ENCODE data around the gene STK11. TPM values are rescaled to one million over a fixed set of nuclear protein-coding genes. Genes with fewer than 3 reads are reported as not detected.

STK11 gene
- total and polyA plus RNA-seq, 2 donors (not counting 3 experiments of a cell fraction or from before 2014, with no cell fraction given) = 39.4 to 75.4 TPM

GRCh38 chr19:1259876-1260748 is 54.5 kb downstream of the STK11 start:
- Histone ChIP-seq H4K20me1 (replicated peaks; ENCODE audit: control insufficient read depth, extremely low read depth, insufficient read depth, low read length) (no peaks in the 10 kb centered on the region), H3K9me3 (replicated peaks; ENCODE audit: control insufficient read depth, insufficient read depth, low read length) (no peaks in the 10 kb centered on the region), H3K36me3 (ENCODE audit: control insufficient read depth in 2 of 2, extremely low read depth in 1 of 2, insufficient read depth in 2 of 2, low read length in 2 of 2) (peaks cover 17 to 18% of the 10 kb centered on the region in 2 experiments), H3K9ac (replicated peaks; ENCODE audit: extremely low read depth, insufficient read depth, low read length) (no peak overlapping the region), H3K4me1 (ENCODE audit: control insufficient read depth, extremely low read depth, insufficient read depth, low read length) (peaks cover 49% of the 10 kb centered on the region), H3K9me1 (replicated peaks; ENCODE audit: control insufficient read depth, extremely low read depth, insufficient read depth, low read length) (no peaks in the 10 kb centered on the region), H3K4me3 (replicated peaks in 1 of 3; ENCODE audit: insufficient read depth in 1 of 3, low read depth in 1 of 3, low read length in 3 of 3) (peak overlapping the region in 1 of 3 experiments; percentile 14), H3K4me2 (ENCODE audit: insufficient read depth, low read length) (no peak overlapping the region), H2AFZ (ENCODE audit: low read depth, low read length) (no peak overlapping the region), H3K27me3 (ENCODE audit: control insufficient read depth in 2 of 2, insufficient read depth in 2 of 2, low read length in 2 of 2) (no peaks in the 10 kb centered on the region), H3K27ac (ENCODE audit: insufficient read depth, low read depth, low read length) (peak overlapping the region; percentile 61), H3K79me2 (ENCODE audit: control insufficient read depth, insufficient read depth, low read length) (peaks cover 17% of the 10 kb centered on the region)
- POLR2A ChIA-PET = interaction anchor here (0.7 to 3.4 kb wide), 2 partner anchors 9 to 16 kb away, joined by 5 to 19 read pairs; partner anchors contain the start of gene CIRBP
- dilution Hi-C loops (cut with MboI; ENCODE audit: extremely low pct_ligation_motif_present, low sequenced_read_pairs) (no loop called here), intact Hi-C loops (cut with micrococcal nuclease) (loop anchor here (1.0 kb wide), 1 partner anchor 8 kb away; no protein-coding TSS in a partner anchor)
- peak; percentile 24 for DNase-seq (ENCODE audit: low read depth, low spot score)
- CTCF ChIA-PET = interaction anchor here (1.5 to 7.8 kb wide), 2 partner anchors 11 to 16 kb away, joined by 3 to 63 read pairs; no protein-coding TSS in a partner anchor
- no TSS peak for BruUV-seq (replicated peaks)
- FAIRE-seq = no peak
- TF ChIP-seq MAX (IDR thresholded peaks at IDR 0.05; ENCODE audit: insufficient read depth, insufficient read length) = no peak
- no peak for TF ChIP-seq FOS (IDR thresholded peaks at IDR 0.05; ENCODE audit: borderline replicate concordance, insufficient read depth, low read length)
- no peak for TF ChIP-seq POLR2A (IDR thresholded peaks at IDR 0.05; ENCODE audit: low read depth, low read length)
- TF ChIP-seq JUN (IDR thresholded peaks at IDR 0.05; ENCODE audit: borderline replicate concordance, insufficient read depth, insufficient read length, low read depth) = no peak
- no peak for TF ChIP-seq MYC (IDR thresholded peaks at IDR 0.05; ENCODE audit: low read depth, low read length)
- TF ChIP-seq, protein P1, sequence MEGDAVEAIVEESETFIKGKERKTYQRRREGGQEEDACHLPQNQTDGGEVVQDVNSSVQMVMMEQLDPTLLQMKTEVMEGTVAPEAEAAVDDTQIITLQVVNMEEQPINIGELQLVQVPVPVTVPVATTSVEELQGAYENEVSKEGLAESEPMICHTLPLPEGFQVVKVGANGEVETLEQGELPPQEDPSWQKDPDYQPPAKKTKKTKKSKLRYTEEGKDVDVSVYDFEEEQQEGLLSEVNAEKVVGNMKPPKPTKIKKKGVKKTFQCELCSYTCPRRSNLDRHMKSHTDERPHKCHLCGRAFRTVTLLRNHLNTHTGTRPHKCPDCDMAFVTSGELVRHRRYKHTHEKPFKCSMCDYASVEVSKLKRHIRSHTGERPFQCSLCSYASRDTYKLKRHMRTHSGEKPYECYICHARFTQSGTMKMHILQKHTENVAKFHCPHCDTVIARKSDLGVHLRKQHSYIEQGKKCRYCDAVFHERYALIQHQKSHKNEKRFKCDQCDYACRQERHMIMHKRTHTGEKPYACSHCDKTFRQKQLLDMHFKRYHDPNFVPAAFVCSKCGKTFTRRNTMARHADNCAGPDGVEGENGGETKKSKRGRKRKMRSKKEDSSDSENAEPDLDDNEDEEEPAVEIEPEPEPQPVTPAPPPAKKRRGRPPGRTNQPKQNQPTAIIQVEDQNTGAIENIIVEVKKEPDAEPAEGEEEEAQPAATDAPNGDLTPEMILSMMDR (IDR thresholded peaks at IDR 0.05; ENCODE audit: extremely low read depth in 1 of 2, insufficient read depth in 1 of 2, low read depth in 1 of 2, low read length in 2 of 2) = no peak
- no peak for TF ChIP-seq POLR2AphosphoS5 (IDR thresholded peaks at IDR 0.05; ENCODE audit: insufficient read depth, low read depth, low read length)
- TF ChIP-seq EZH2 (IDR thresholded peaks at IDR 0.05; ENCODE audit: borderline replicate concordance, low read depth, low read length, severe bottlenecking) = no peak
- TF ChIP-seq GATA2 (IDR thresholded peaks at IDR 0.05; ENCODE audit: insufficient read depth, insufficient read length, low read depth, low read length) = no peak
